GM19395 (cell line): ENCODE results near the gene MAST1.
"Not testable (repeated sequence)": the region's sequence is repeated elsewhere in the genome, so short reads cannot be mapped to it uniquely, and the experiment has no call there.

Experiments used
- ATAC-seq: cut with Tn5 transposase; IDR thresholded peaks from one replicate; pipeline ENCODE4 v1.9.1; 2021; ENCODE audit warnings: mild to moderate bottlenecking, moderate library complexity; ENCODE audit not compliant: unreplicated experiment

Gene MAST1

GRCh38 chr19:12888006-12888603 lies 49.8 kb downstream of the MAST1 start:
- ATAC-seq = no peak

- ATAC-seq = not testable (repeated sequence)
Observed at GRCh38 chr19:12890299-12890786, 52.0 kb downstream of the MAST1 start.

DNA sequence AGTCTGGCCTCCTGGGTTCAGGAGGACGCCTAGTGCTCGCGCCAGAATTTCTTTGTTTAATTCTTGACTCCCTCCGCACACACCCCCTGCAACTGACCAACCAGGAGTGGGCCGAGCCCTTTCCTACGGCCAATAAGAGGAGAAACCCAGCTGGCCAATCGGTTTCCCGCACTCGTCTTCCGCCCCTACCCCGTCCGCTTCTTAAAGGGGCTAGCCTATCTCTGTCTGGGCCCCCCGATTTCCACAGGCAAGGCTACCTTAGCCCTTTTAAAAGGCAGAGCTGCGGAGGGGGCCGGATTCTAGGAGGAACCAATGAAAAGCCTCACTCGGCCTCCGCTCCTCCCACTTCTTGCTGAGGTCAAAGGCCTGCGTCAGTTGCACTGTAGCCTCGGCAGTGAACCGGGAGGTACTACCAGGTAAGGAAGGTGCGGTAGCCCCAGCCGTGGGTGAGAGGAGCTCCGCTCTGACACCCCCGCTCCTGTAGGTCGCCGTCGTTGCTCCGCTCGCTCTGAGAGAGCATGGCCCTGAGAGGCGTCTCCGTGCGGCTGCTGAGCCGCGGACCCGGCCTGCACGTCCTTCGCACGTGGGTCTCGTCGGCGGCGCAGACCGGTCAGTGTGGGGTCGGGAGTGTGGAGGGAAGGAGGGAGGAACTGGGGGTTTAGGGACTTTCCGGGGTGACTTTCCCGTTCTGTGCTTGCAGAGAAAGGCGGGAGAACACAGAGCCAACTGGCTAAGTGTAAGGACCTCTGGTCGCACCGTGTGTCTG lies 52.7 kb downstream of the MAST1 start, which contains the start of gene GCDH:
TSS of gene GCDH (plus strand) at position 374 of the 766 bp plus-strand sequence. CDS start at position 519, 145 bp downstream.
- peak; percentile 91 for ATAC-seq

GRCh38 chr19:12891553-12892021 lies 53.3 kb downstream of the MAST1 start:
- ATAC-seq = no peak

DNA sequence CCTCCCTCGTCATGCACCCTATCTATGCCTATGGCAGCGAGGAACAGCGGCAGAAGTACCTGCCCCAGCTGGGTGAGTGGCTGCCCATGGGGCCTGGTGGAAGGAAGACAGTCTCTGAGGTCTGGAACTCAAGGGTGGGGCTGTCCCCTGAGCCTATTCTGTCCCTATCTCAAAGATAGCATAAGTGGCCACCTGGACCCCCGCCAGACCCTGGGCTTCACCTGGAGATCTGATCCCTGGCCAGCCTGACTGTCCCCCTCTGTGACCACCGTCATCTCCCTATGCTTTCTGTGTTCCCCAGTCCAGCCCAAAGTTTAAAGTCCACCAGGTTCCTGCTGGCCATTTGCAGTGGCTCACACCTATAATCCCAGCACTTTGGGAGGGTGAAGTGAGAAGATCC lies 55.3 kb downstream of the MAST1 start:
- ATAC-seq = no peak

DNA sequence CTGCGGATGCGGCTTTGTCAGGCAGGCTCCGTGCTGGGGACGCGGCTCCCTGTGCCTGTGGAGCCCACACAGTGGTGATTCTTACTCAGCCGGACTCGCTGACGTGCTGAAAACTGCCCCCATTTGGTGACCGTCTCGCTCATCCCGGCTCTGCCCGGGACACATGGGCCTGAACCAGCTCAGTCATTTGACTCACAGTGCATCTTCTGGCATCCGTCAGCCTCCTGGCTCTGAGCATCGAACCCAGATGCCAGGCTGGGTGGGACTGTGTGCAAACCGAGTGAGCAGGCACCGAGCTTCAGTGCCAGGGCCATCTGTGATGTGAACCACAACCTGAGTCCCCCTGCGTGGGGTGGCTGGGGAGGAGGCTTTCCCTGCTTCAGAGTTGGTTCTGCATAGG lies 58.1 kb downstream of the MAST1 start:
- ATAC-seq = no peak

- ATAC-seq = peak; percentile 74
Observed at GRCh38 chr19:12899891-12900518, 61.7 kb downstream of the MAST1 start.

- no peak for ATAC-seq
Observed at GRCh38 chr19:12907166-12907565, 68.9 kb downstream of the MAST1 start.

DNA sequence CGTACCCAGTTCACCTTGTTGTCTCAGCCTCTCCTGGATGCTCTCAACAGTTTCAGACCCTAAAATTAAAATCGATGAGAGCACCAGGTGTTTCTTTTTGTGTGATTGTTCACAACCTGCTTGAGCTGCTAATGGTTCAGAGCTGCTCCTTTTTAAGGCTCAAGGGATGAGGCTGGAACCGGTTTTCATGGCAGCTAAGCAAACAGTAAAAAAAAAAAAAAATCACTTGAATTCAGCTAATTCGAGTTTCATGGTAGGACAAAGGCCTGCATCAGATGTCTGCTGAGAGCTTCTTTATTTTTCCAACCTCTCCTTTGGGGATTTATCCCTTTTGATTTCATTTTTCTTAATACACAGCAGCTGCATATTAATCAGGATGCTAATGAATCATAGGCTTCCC lies 74.3 kb downstream of the MAST1 start:
- no peak for ATAC-seq

DNA sequence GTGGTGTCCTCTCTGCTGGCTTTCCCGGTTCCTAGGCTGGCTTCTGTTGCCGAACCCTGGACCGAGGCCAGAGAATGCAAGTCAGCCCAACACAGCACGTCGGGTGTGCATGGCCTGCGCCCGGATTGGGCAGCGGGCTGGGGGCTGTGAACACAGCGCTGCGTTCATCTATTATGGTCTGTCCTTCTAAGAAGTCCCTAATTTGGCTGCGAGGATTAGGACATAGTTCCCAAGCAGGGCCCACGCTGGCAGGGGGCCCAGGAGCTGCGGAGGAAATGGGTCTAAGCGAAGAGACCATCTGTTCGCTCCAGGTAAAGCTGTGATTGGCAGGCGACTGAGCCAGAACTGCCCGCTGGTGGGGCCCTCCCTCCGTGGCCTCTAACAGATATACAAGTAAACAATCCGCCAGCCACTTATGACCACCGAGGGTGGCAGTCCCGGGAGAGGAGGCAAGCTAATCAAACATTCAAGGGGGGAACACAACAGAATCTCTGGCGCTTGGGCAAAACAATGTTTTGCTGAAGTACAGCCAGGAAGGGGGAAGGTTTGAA lies 74.8 kb downstream of the MAST1 start:
- ATAC-seq = no peak

DNA sequence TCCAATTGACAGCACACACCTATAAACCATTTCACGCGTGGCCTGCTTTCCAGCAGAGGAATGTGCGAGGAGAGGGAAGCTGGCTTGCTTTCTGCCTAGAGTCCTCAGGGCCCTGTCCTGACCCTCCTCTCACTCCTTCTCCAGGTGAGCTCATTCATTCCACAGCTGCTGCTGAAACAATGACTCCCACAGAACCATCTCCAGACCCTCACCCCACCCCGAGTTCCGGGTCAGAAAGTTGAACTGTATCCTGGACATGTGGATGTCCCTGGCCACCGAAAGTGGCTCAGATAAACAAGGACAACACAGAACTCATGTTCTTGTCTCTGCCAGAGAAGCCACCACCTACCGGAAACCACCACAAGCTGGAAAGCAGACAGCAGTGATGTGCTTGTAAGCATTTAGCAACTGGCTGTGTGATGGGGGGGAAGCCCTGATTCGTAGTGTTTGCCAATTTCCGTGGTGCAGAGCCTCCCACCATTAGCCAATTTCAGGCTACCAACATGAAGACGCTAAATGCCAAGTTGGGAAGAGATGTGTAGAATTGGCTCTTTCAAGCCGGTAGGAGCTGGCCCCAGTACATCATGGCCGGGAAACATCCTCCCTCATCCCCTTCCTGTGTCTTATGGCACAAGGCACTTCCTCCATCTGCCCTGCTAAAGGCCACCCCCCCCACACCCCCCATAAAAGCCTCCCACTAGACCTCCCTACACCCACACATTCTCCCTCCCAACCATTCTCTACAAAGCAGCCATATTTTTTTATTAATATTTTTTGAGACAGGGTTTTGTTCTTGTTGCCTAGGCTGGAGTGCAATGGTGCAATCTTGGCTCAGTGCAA lies 75.8 kb downstream of the MAST1 start:
- ATAC-seq = no peak

- ATAC-seq = not testable (repeated sequence)
Observed at GRCh38 chr19:12915860-12916259, 77.5 kb downstream of the MAST1 start.

GRCh38 chr19:12918253-12918652 lies 79.9 kb downstream of the MAST1 start:
- ATAC-seq = no peak

GRCh38 chr19:12921047-12921446 lies 82.7 kb downstream of the MAST1 start:
- no peak for ATAC-seq

DNA sequence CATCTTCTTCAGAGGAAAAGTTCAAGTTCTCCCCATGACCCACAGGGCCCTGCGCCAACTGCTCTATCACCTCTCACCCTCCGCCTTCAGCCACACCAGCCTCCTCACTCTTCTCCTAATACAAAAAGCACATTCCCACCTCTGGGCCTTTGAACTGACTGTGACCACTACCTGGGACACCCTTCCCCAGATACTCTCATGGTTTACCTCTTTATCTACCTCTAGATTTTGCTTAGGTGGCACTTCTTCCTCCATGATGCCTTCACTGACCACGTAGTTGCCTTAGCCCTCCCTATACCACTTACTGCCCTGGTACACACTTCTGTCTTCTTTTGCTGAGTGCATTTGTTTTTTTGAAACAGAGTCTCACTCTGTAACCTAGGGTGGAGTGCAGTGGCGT lies 84.6 kb downstream of the MAST1 start:
- ATAC-seq = no peak
